Activated naive CD8-positive, alpha-beta T cell treated with anti-CD3 and anti-CD28 coated beads, Interleukin-2, amount 10 ng/mL, durations not matched to agents 7 days and 5 days (primary cell): ENCODE measurements around the gene DCUN1D3. TPM values are rescaled to one million over a fixed set of nuclear protein-coding genes. Genes with fewer than 3 reads are reported as not detected.
"Not testable (repeated sequence)": the region's sequence is repeated elsewhere in the genome, so short reads cannot be mapped to it uniquely, and the experiment has no call there.

Experiments
- ATAC-seq: fragments of 150-1000 bp; cut with Tn5 transposase; one replicate; pipeline ENCODE4 v1.10.0; 2021; ENCODE audit warnings: low read depth, moderate library complexity
- POLR2A ChIA-PET: fragments of 350-600 bp; sonication (Branson Sonifier 250); formaldehyde crosslinking; loops from one replicate; lab custom pipeline; 2021; ENCODE audit warnings: antibody characterized with exemption; lab: Charles Lee
- DNase-seq: peaks from one replicate; pipeline ENCODE4 v3.0.0; 2021
- H3K27ac Mint-ChIP-seq: one replicate; pipeline ENCODE4 v1.8.0; 2022; ENCODE audit warnings: mild to moderate bottlenecking, mixed read lengths
- H3K27me3 Mint-ChIP-seq: one replicate; pipeline ENCODE4 v1.8.0; 2022; ENCODE audit warnings: mild to moderate bottlenecking, moderate library complexity, mixed read lengths
- H3K36me3 Mint-ChIP-seq: one replicate; pipeline ENCODE4 v1.8.0; 2021; ENCODE audit warnings: mild to moderate bottlenecking, mixed read lengths
- H3K4me1 Mint-ChIP-seq: one replicate; pipeline ENCODE4 v1.8.0; 2021; ENCODE audit warnings: mixed read lengths
- H3K4me3 Mint-ChIP-seq: one replicate; pipeline ENCODE4 v1.8.0; 2022; ENCODE audit warnings: mild to moderate bottlenecking, moderate library complexity, mixed read lengths
- H3K9me3 Mint-ChIP-seq: one replicate; pipeline ENCODE4 v1.8.0; 2021; ENCODE audit warnings: mixed read lengths
- total RNA-seq, 2 experiments: library from RNA; stranded (reverse); gene quantifications; one replicate each; pipeline ENCODE4 v1.2.3, GENCODE V29; 2021

Gene DCUN1D3
- total RNA-seq, 2 experiments from 2014 or later: 12.0 to 13.1 TPM

DNA sequence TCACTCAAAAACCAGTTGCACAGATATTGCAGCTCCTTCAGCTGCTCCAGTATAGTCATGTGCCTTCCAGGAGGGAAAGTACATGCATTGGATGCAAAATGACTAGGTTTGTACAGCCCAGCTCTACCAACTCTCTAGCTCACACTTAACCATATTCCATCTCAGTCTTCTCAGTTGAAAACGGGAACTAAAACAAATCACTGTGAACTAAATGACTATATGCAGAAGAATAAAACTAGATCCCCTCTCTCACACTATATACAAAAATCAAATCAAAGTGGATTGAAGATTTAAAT is 24.9 kb downstream of the DCUN1D3 start:
- no peaks in the 10 kb centered on the region for H3K27me3 Mint-ChIP-seq
- H3K4me1 Mint-ChIP-seq: peaks cover 65% of the 10 kb centered on the region
- peak overlapping the region; percentile 97 for H3K27ac Mint-ChIP-seq
- no peak for DNase-seq
- POLR2A ChIA-PET: interaction anchor here (0.7 to 4.2 kb wide), 9 partner anchors 8 to 102 kb away, joined by 3 to 51 read pairs (median 6); partner anchors contain the start of genes DCUN1D3, ERI2, LYRM1 and REXO5
- H3K9me3 Mint-ChIP-seq: peaks cover 1% of the 10 kb centered on the region
- H3K36me3 Mint-ChIP-seq: peaks cover 25% of the 10 kb centered on the region
- ATAC-seq: no peak
- H3K4me3 Mint-ChIP-seq: peak overlapping the region; percentile 86

- no peak for ATAC-seq
- peak overlapping the region; percentile 97 for H3K27ac Mint-ChIP-seq
These were observed 26.0 kb downstream of the DCUN1D3 start for GRCh38 chr16:20874088-20874581.

GRCh38 chr16:20873331-20873730 is 26.8 kb downstream of the DCUN1D3 start:
- H3K9me3 Mint-ChIP-seq: peaks cover 1% of the 10 kb centered on the region
- ATAC-seq (no peak), DNase-seq (no peak)
- POLR2A ChIA-PET: interaction anchor here (2.9 to 4.2 kb wide), 2 partner anchors 27 to 30 kb away, joined by 16 to 51 read pairs; partner anchors contain the start of genes DCUN1D3 and LYRM1
- H3K4me1 Mint-ChIP-seq: peaks cover 67% of the 10 kb centered on the region
- peaks cover 23% of the 10 kb centered on the region for H3K36me3 Mint-ChIP-seq
- H3K27me3 Mint-ChIP-seq: no peaks in the 10 kb centered on the region
- peak overlapping the region; percentile 86 for H3K4me3 Mint-ChIP-seq
- H3K27ac Mint-ChIP-seq: peak overlapping the region; percentile 97

More at GRCh38 chr16:20874088-20874581, 26.0 kb downstream of the DCUN1D3 start:
- peak overlapping the region; percentile 86 for H3K4me3 Mint-ChIP-seq
- peaks cover 65% of the 10 kb centered on the region for H3K4me1 Mint-ChIP-seq
- H3K9me3 Mint-ChIP-seq: peaks cover 1% of the 10 kb centered on the region
- no peak for DNase-seq
- POLR2A ChIA-PET: interaction anchor here (0.7 to 4.2 kb wide), 9 partner anchors 9 to 101 kb away, joined by 3 to 51 read pairs (median 6); partner anchors contain the start of genes DCUN1D3, ERI2, LYRM1 and REXO5
- H3K36me3 Mint-ChIP-seq: peaks cover 26% of the 10 kb centered on the region
- H3K27me3 Mint-ChIP-seq: no peaks in the 10 kb centered on the region

- peaks cover 26% of the 10 kb centered on the region for H3K36me3 Mint-ChIP-seq
- POLR2A ChIA-PET: interaction anchor here (1.5 to 4.2 kb wide), 2 partner anchors 28 kb away, joined by 8 to 51 read pairs; partner anchors contain the start of genes DCUN1D3 and LYRM1
- H3K27ac Mint-ChIP-seq: peak overlapping the region; percentile 97
- DNase-seq (no peak), ATAC-seq (no peak)
- no peaks in the 10 kb centered on the region for H3K27me3 Mint-ChIP-seq
- H3K4me1 Mint-ChIP-seq: peaks cover 68% of the 10 kb centered on the region
- H3K9me3 Mint-ChIP-seq: peaks cover 1% of the 10 kb centered on the region
- no peak overlapping the region for H3K4me3 Mint-ChIP-seq
These were observed 28.0 kb downstream of the DCUN1D3 start for GRCh38 chr16:20871941-20872815.

GRCh38 chr16:20871258-20871657 is 28.9 kb downstream of the DCUN1D3 start:
- H3K4me1 Mint-ChIP-seq: peaks cover 70% of the 10 kb centered on the region
- no peaks in the 10 kb centered on the region for H3K9me3 Mint-ChIP-seq
- H3K27me3 Mint-ChIP-seq: no peaks in the 10 kb centered on the region
- no peak for ATAC-seq
- H3K4me3 Mint-ChIP-seq: no peak overlapping the region
- H3K27ac Mint-ChIP-seq: no peak overlapping the region
- H3K36me3 Mint-ChIP-seq: peaks cover 27% of the 10 kb centered on the region
- POLR2A ChIA-PET: interaction anchor here (1.5 kb wide), 1 partner anchor 29 kb away, joined by 8 read pairs; the partner anchor contains the start of genes DCUN1D3 and LYRM1
- no peak for DNase-seq

DNA sequence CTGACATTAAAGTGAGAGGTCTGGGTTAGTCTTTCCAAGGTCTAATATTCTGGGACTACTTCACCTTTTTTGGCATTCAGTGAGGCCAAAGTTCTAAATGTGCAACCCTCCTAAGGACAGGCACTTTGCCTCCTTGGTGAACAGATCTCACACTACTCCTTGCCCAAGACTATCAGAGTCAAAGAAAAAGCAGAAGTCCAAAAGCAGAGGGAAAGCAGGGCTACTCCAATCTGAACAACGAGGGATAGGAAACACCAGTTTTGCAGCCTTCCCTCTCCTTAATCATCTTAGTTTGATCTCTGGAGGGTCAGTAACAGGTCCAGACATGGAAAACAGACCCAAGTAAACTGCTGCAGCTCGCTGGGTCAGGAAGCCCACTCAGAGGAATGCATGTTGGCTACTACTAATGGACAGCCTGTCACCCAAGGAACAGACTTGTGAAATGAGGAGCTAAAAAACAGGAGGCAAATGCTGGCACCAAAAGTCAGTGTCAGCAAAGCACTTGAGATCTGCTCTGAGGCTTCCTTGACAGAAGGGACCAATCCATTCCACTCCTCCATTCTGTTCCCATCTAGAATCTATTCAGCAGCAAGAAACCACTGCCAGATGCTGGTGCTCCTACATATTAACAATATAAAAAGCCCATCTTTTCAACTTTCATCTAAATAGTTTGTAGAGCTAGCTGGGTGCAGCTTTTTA is 29.9 kb downstream of the DCUN1D3 start:
- ATAC-seq: no peak
- DNase-seq: no peak
- peaks cover 69% of the 10 kb centered on the region for H3K4me1 Mint-ChIP-seq
- H3K27me3 Mint-ChIP-seq: no peaks in the 10 kb centered on the region
- H3K36me3 Mint-ChIP-seq: peaks cover 30% of the 10 kb centered on the region
- H3K27ac Mint-ChIP-seq: no peak overlapping the region
- no peaks in the 10 kb centered on the region for H3K9me3 Mint-ChIP-seq
- no peak overlapping the region for H3K4me3 Mint-ChIP-seq
- POLR2A ChIA-PET: interaction anchor here (0.8 kb wide), 1 partner anchor 33 kb away, joined by 4 read pairs; no protein-coding TSS in a partner anchor

DNA sequence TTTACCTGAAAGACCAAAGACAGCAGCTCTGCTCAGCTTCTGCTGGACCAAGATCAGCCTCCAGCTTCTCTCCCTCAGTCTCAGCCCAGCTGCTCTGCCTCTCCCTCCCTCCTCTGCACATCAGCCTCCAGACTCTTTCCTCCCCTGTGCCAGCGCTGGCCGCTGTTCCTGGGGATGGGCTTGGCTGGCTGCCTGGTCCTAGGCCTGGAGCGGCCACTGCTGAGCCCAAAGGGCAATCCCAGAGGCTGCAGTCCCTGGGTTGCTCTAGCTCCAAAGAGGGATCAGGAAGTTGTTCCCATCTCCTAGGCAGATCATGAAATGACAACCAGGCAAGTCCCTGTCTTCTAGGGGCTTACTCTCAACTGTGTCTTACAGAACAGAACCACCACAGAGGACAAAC is 31.3 kb downstream of the DCUN1D3 start:
- ATAC-seq: no peak
- peaks cover 65% of the 10 kb centered on the region for H3K4me1 Mint-ChIP-seq
- H3K36me3 Mint-ChIP-seq: peaks cover 35% of the 10 kb centered on the region
- DNase-seq: no peak
- POLR2A ChIA-PET: interaction anchor here (1.4 kb wide), 1 partner anchor 19 kb away, joined by 3 read pairs; no protein-coding TSS in a partner anchor
- H3K9me3 Mint-ChIP-seq: no peaks in the 10 kb centered on the region
- H3K4me3 Mint-ChIP-seq: no peak overlapping the region
- H3K27ac Mint-ChIP-seq: peak overlapping the region; percentile 6
- H3K27me3 Mint-ChIP-seq: no peaks in the 10 kb centered on the region

GRCh38 chr16:20867585-20867984 is 32.6 kb downstream of the DCUN1D3 start:
- Mint-ChIP-seq H3K27me3 (no peaks in the 10 kb centered on the region), H3K27ac (no peak overlapping the region), H3K36me3 (peaks cover 38% of the 10 kb centered on the region), H3K4me1 (peaks cover 56% of the 10 kb centered on the region), H3K4me3 (no peak overlapping the region), H3K9me3 (no peaks in the 10 kb centered on the region)
- ATAC-seq (no peak), DNase-seq (no peak)
- POLR2A ChIA-PET: interaction anchor here (1.4 kb wide), 1 partner anchor 17 kb away, joined by 3 read pairs; no protein-coding TSS in a partner anchor

- DNase-seq (no peak), ATAC-seq (no peak)
- Mint-ChIP-seq H3K4me1 (peaks cover 51% of the 10 kb centered on the region), H3K4me3 (no peak overlapping the region), H3K9me3 (no peaks in the 10 kb centered on the region), H3K27ac (no peak overlapping the region), H3K27me3 (no peaks in the 10 kb centered on the region), H3K36me3 (peaks cover 41% of the 10 kb centered on the region)
- POLR2A ChIA-PET: no interaction called here
These were observed 33.4 kb downstream of the DCUN1D3 start for GRCh38 chr16:20866801-20867200.

GRCh38 chr16:20866145-20866772 is 33.9 kb downstream of the DCUN1D3 start:
- H3K36me3 Mint-ChIP-seq: peaks cover 40% of the 10 kb centered on the region
- H3K9me3 Mint-ChIP-seq: no peaks in the 10 kb centered on the region
- ATAC-seq (no peak), DNase-seq (no peak)
- H3K27me3 Mint-ChIP-seq: no peaks in the 10 kb centered on the region
- no peak overlapping the region for H3K4me3 Mint-ChIP-seq
- peaks cover 46% of the 10 kb centered on the region for H3K4me1 Mint-ChIP-seq
- POLR2A ChIA-PET: interaction anchor here (1.3 kb wide), 1 partner anchor 34 kb away, joined by 4 read pairs; the partner anchor contains the start of genes DCUN1D3 and LYRM1
- peak overlapping the region; percentile 31 for H3K27ac Mint-ChIP-seq

- H3K27me3 Mint-ChIP-seq: no peaks in the 10 kb centered on the region
- no peak for DNase-seq
- peaks cover 41% of the 10 kb centered on the region for H3K36me3 Mint-ChIP-seq
- POLR2A ChIA-PET: interaction anchor here (0.8 to 1.3 kb wide), 2 partner anchors 9 to 35 kb away, joined by 4 to 5 read pairs; partner anchors contain the start of genes DCUN1D3 and LYRM1
- peaks cover 45% of the 10 kb centered on the region for H3K4me1 Mint-ChIP-seq
- no peak for ATAC-seq
- H3K4me3 Mint-ChIP-seq: no peak overlapping the region
- H3K9me3 Mint-ChIP-seq: no peaks in the 10 kb centered on the region
- peak overlapping the region; percentile 18 for H3K27ac Mint-ChIP-seq
These were observed 34.6 kb downstream of the DCUN1D3 start for GRCh38 chr16:20865420-20866131.

- H3K4me1 Mint-ChIP-seq: peaks cover 41% of the 10 kb centered on the region
These were observed 35.8 kb downstream of the DCUN1D3 start for GRCh38 chr16:20864376-20864775.

More at GRCh38 chr16:20864376-20864775, 35.8 kb downstream of the DCUN1D3 start:
- DNase-seq, H3K4me3 Mint-ChIP-seq, H3K9me3 Mint-ChIP-seq, POLR2A ChIA-PET, H3K27me3 Mint-ChIP-seq, ATAC-seq, H3K27ac Mint-ChIP-seq: not testable (repeated sequence)
- H3K36me3 Mint-ChIP-seq: peaks cover 46% of the 10 kb centered on the region
